NK-92 treated with Interleukin-12 subunit alpha and Interleukin-12 subunit beta, amount 100 ng/mL, for 24 hours (cell line): ENCODE measurements around the gene PEAK1.

ENCODE experiments used
- DNase-seq: peaks from one replicate; lab custom pipeline; 2025; lab: John Stamatoyannopoulos, UW

Gene PEAK1

GRCh38 chr15:77094397-77095030 is 325.4 kb downstream of the PEAK1 start:
- DNase-seq: no peak

GRCh38 chr15:77093436-77093835 is 326.5 kb downstream of the PEAK1 start:
- no peak for DNase-seq

GRCh38 chr15:77091097-77091496 is 328.8 kb downstream of the PEAK1 start:
- DNase-seq: no peak

GRCh38 chr15:77087213-77087612 is 332.7 kb downstream of the PEAK1 start:
- DNase-seq: no peak

- no peak for DNase-seq
Measured at GRCh38 chr15:77085297-77085696, 334.6 kb downstream of the PEAK1 start.

GRCh38 chr15:77084436-77084835 is 335.5 kb downstream of the PEAK1 start:
- no peak for DNase-seq

GRCh38 chr15:77083381-77084160 is 336.3 kb downstream of the PEAK1 start:
- no peak for DNase-seq

GRCh38 chr15:77081971-77082370 is 337.9 kb downstream of the PEAK1 start:
- no peak for DNase-seq

- DNase-seq: no peak
Measured at GRCh38 chr15:77076323-77076915, 343.5 kb downstream of the PEAK1 start.

- no peak for DNase-seq
Measured at GRCh38 chr15:77075528-77075927, 344.4 kb downstream of the PEAK1 start.

- no peak for DNase-seq
Measured at GRCh38 chr15:77074350-77074749, 345.6 kb downstream of the PEAK1 start.

GRCh38 chr15:77071305-77072223 is 348.3 kb downstream of the PEAK1 start:
- DNase-seq: no peak

- DNase-seq: peak; percentile 91
Measured at GRCh38 chr15:77070495-77071304, 349.2 kb downstream of the PEAK1 start, which contains the start of gene TSPAN3. TSS of gene TSPAN3 (minus strand) at chr15:77071109. CDS start at chr15:77070954, 155 bp downstream.

- no peak for DNase-seq
Measured at GRCh38 chr15:77070180-77070494, 349.8 kb downstream of the PEAK1 start.

- DNase-seq: no peak
Measured at GRCh38 chr15:77069521-77070121, 350.3 kb downstream of the PEAK1 start.

- no peak for DNase-seq
Measured at GRCh38 chr15:77068633-77069032, 351.3 kb downstream of the PEAK1 start.

- DNase-seq: no peak
Measured at GRCh38 chr15:77067691-77068367, 352.1 kb downstream of the PEAK1 start.

- DNase-seq: no peak
Measured at GRCh38 chr15:77066971-77067690, 352.8 kb downstream of the PEAK1 start.

GRCh38 chr15:77064539-77065308 is 355.2 kb downstream of the PEAK1 start:
- no peak for DNase-seq
